Mesendoderm (in vitro differentiated cells): ENCODE measurements around the gene FBXL7.

Source experiments
- DNase-seq: peaks from one replicate; pipeline ENCODE4 v3.0.0; 2013
- H2AK5ac ChIP-seq: 2 replicates; pipeline ENCODE4 v1.6.1; 2013; ENCODE audit warnings: low read length, inconsistent platforms
- H2BK120ac ChIP-seq: 2 replicates; pipeline ENCODE4 v1.6.1; 2013; ENCODE audit warnings: low read depth, mild to moderate bottlenecking, low read length, moderate library complexity, mixed read lengths
- H2BK15ac ChIP-seq: replicated peaks from 2 replicates; pipeline ENCODE4 v1.6.1; 2013; ENCODE audit warnings: low read depth, mild to moderate bottlenecking, moderate library complexity
- H2BK5ac ChIP-seq: 2 replicates; pipeline ENCODE4 v1.6.1; 2013; ENCODE audit warnings: low read length, inconsistent platforms
- H3K18ac ChIP-seq: 2 replicates; pipeline ENCODE4 v1.6.1; 2013; ENCODE audit warnings: mild to moderate bottlenecking, low read length, mixed read lengths
- H3K23ac ChIP-seq: one replicate; pipeline ENCODE4 v1.6.1; 2013; ENCODE audit warnings: low read length
- H3K27ac ChIP-seq: 2 replicates; pipeline ENCODE4 v1.5.1; 2013; ENCODE audit warnings: low read depth, mild to moderate bottlenecking, inconsistent platforms, low read length, moderate library complexity
- H3K27me3 ChIP-seq: 2 replicates; pipeline ENCODE4 v1.6.1; 2013; ENCODE audit warnings: low read length, control low read depth, mild to moderate bottlenecking, inconsistent platforms; ENCODE audit not compliant: insufficient read depth, poor library complexity
- H3K36me3 ChIP-seq: 2 replicates; pipeline ENCODE4 v1.6.1; 2013; ENCODE audit warnings: low read length, inconsistent platforms; ENCODE audit not compliant: control insufficient read depth, insufficient read depth
- H3K4ac ChIP-seq: one replicate; pipeline ENCODE4 v1.6.1; 2013; ENCODE audit warnings: low read depth, mild to moderate bottlenecking, low read length, moderate library complexity
- H3K4me1 ChIP-seq: 2 replicates; pipeline ENCODE4 v1.6.1; 2013; ENCODE audit warnings: low read depth, low read length, inconsistent platforms; ENCODE audit not compliant: control insufficient read depth
- H3K4me2 ChIP-seq: 2 replicates; pipeline ENCODE4 v1.6.1; 2013; ENCODE audit warnings: low read length
- H3K4me3 ChIP-seq: 2 replicates; pipeline ENCODE4 v1.5.1; 2013; ENCODE audit warnings: mild to moderate bottlenecking, low read length
- H3K56ac ChIP-seq: one replicate; pipeline ENCODE4 v1.6.1; 2013; ENCODE audit warnings: low read length
- H3K79me1 ChIP-seq: 2 replicates; pipeline ENCODE4 v1.6.1; 2013; ENCODE audit warnings: low read length, inconsistent platforms
- H3K79me2 ChIP-seq: 2 replicates; pipeline ENCODE4 v1.6.1; 2013; ENCODE audit warnings: mild to moderate bottlenecking, low read length; ENCODE audit not compliant: control insufficient read depth, insufficient read depth
- H3K9ac ChIP-seq: 2 replicates; pipeline ENCODE4 v1.6.1; 2013; ENCODE audit warnings: low read length, inconsistent platforms
- H4K5ac ChIP-seq: one replicate; pipeline ENCODE4 v1.6.1; 2013; ENCODE audit warnings: low read length
- H4K8ac ChIP-seq: one replicate; pipeline ENCODE4 v1.6.1; 2013; ENCODE audit warnings: low read depth, mild to moderate bottlenecking, control low read depth, low read length, moderate library complexity
- WGBS: extraction: QIAGEN DNeasy Blood & Tissue Kit; methylation state at CpG from one replicate; pipeline ENCODE4 v1.1.7; 2013; ENCODE audit warnings: low lambda C conversion rate, missing lambda C conversion rate; ENCODE audit not compliant: insufficient coverage; ENCODE audit errors: extremely low coverage; 5-methylcytosine and 5-hydroxymethylcytosine counted together

Gene FBXL7

DNA sequence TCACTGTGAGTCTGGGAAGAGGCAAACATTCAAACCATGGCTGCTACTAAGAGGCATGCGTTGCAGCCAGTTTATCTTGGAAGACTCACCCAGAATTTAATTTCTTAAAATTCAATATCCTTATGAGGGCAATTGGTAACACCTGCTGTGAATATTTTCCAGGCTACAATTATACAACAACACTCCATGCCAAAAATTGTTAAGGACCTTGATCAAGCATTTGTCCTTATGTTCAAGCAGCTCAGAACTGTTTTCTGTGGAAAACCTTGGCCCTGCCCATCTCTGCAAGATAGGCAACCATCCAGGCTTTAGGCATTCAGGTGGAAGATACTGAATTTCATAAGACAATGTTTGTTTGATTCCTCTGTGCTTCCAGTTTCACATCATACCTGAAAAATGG, 327.8 kb downstream of the FBXL7 start:
- no peak overlapping the region for H3K56ac ChIP-seq
- H2BK120ac ChIP-seq: no peak overlapping the region
- no peak for DNase-seq
- no peaks in the 10 kb centered on the region for H3K27me3 ChIP-seq
- no peak overlapping the region for H3K23ac ChIP-seq
- H4K5ac ChIP-seq: no peak overlapping the region
- no peak overlapping the region for H3K4ac ChIP-seq
- H2BK15ac ChIP-seq: no peak overlapping the region
- no peaks in the 10 kb centered on the region for H3K36me3 ChIP-seq
- H2BK5ac ChIP-seq: no peak overlapping the region
- H3K18ac ChIP-seq: no peak overlapping the region
- no peak overlapping the region for H3K27ac ChIP-seq
- H3K4me3 ChIP-seq: no peak overlapping the region
- peaks cover 1% of the 10 kb centered on the region for H3K79me1 ChIP-seq
- H3K4me2 ChIP-seq: no peak overlapping the region
- no peak overlapping the region for H4K8ac ChIP-seq
- H3K9ac ChIP-seq: no peak overlapping the region
- no peak overlapping the region for H2AK5ac ChIP-seq
- no peaks in the 10 kb centered on the region for H3K4me1 ChIP-seq
- H3K79me2 ChIP-seq: no peaks in the 10 kb centered on the region
- no CpG with 5 or more reads among the region's 1 CpG for WGBS

DNA sequence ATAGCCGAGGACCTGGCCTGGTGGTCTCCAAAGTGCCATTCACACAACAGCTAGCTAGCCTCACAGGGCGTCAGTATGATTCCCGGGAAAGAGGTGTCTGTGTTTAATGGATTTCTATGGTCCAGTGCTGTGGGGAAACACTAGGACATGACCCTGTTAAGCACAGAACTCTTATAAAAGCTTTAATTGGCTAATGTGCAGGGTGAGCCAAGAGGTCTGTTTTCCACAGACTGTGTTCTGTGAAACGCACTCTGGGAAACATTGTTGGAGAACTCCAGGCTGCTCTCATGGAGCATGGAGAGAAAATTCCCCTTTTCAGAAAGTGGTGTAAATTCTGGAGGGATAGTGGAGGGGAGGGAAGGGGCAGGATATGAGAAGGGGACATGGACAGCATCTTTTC, 331.4 kb downstream of the FBXL7 start:
- no peak overlapping the region for H3K4me2 ChIP-seq
- H3K27ac ChIP-seq: no peak overlapping the region
- H3K4me1 ChIP-seq: no peaks in the 10 kb centered on the region
- DNase-seq: no peak
- no peak overlapping the region for H3K9ac ChIP-seq
- H3K18ac ChIP-seq: no peak overlapping the region
- no peak overlapping the region for H3K56ac ChIP-seq
- H3K4me3 ChIP-seq: no peak overlapping the region
- no peak overlapping the region for H2BK15ac ChIP-seq
- no peak overlapping the region for H2AK5ac ChIP-seq
- H3K27me3 ChIP-seq: no peaks in the 10 kb centered on the region
- WGBS: no CpG with 5 or more reads among the region's 4 CpGs
- no peaks in the 10 kb centered on the region for H3K36me3 ChIP-seq
- peaks cover 1% of the 10 kb centered on the region for H3K79me1 ChIP-seq
- no peak overlapping the region for H4K8ac ChIP-seq
- no peak overlapping the region for H3K23ac ChIP-seq
- H2BK5ac ChIP-seq: no peak overlapping the region
- H2BK120ac ChIP-seq: no peak overlapping the region
- H3K79me2 ChIP-seq: no peaks in the 10 kb centered on the region
- H3K4ac ChIP-seq: no peak overlapping the region
- no peak overlapping the region for H4K5ac ChIP-seq

DNA sequence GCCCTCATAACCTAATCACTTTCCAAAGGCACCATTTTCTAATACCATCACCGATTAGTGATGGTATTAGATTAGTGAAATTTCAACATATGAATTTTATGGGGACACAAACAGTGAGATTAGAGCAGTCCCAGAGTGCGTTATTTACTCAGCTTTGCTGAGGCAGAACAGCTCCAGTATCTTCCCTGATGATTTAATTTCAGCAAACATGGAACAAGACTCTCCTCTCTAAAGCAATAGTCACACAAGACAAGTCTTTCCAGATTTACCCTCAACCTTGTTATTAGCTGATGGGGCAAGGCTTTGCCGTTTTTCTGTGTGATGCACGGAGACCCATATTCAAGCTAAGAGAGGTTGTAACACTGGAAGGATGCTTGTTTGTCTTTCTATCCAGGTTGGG, 333.4 kb downstream of the FBXL7 start:
- Histone ChIP-seq H3K23ac (no peak overlapping the region), H3K79me1 (peaks cover 1% of the 10 kb centered on the region), H3K27me3 (no peaks in the 10 kb centered on the region), H3K4me3 (no peak overlapping the region), H2AK5ac (no peak overlapping the region), H3K4ac (no peak overlapping the region), H3K79me2 (no peaks in the 10 kb centered on the region), H2BK120ac (no peak overlapping the region), H4K8ac (no peak overlapping the region), H3K18ac (no peak overlapping the region), H3K27ac (no peak overlapping the region), H2BK5ac (no peak overlapping the region), H3K36me3 (no peaks in the 10 kb centered on the region), H2BK15ac (no peak overlapping the region), H4K5ac (no peak overlapping the region), H3K9ac (no peak overlapping the region), H3K4me1 (no peaks in the 10 kb centered on the region), H3K56ac (no peak overlapping the region), H3K4me2 (no peak overlapping the region)
- DNase-seq: no peak
- WGBS: no CpG with 5 or more reads among the region's 4 CpGs

DNA sequence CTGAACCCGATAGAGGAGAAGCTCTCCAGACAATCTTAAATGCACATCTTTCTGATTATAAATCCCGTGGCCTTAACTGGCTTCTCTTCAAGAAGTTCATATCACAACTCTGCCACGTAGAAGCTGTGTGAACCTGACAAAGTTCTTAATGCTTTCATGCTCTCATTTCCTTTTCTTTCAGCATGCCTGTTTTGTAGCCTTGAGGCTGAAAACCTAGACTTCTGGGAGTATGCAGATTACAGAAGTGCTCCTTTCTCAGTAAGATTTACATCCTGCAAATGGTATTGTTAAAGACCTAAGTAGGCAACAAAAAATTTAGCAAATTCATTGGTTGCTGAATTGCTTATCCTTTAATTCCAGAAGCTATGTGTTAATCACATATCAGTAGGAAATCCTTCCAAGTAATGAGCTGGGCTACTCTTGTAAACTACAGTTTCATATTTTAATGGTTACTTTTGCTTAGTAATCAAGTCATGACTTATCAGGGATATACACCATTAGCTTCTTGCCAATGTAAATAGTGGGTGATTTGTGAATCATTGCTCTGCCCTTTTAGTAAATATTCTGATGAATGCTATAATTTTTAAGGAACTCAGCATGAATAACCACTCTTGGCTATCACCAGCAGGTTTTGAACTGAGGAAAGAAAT, 334.7 kb downstream of the FBXL7 start:
- Histone ChIP-seq H3K4me3 (no peak overlapping the region), H3K79me1 (peaks cover 1% of the 10 kb centered on the region), H3K23ac (no peak overlapping the region), H3K4me2 (no peak overlapping the region), H3K4ac (no peak overlapping the region), H2BK120ac (no peak overlapping the region), H2AK5ac (no peak overlapping the region), H3K27me3 (no peaks in the 10 kb centered on the region), H3K36me3 (no peaks in the 10 kb centered on the region), H3K9ac (no peak overlapping the region), H2BK15ac (no peak overlapping the region), H3K27ac (no peak overlapping the region), H2BK5ac (no peak overlapping the region), H3K18ac (no peak overlapping the region), H4K5ac (no peak overlapping the region), H4K8ac (no peak overlapping the region), H3K56ac (no peak overlapping the region), H3K79me2 (no peaks in the 10 kb centered on the region), H3K4me1 (no peaks in the 10 kb centered on the region)
- DNase-seq: peak; percentile 34
- no CpG with 5 or more reads among the region's 3 CpGs for WGBS

DNA sequence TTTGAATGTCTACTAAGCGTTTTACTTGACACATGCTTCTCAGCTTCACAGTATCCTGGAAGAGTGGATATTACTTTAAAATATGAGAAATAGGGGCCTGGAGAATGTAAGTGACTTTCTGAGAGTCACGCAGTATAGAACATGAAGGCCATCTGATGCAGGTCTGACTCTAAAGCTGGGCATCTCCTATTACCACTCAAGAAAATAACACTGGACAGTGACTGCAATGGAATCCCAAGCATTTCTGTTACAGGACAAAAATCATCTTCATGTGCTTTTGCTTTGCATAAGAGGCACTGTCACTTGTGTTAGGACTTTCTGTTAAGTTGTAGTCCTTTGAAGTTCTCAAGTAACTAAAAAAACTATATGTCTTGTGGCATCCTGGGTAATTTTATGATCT, 335.5 kb downstream of the FBXL7 start:
- Histone ChIP-seq H3K9ac (no peak overlapping the region), H4K8ac (no peak overlapping the region), H3K4me2 (no peak overlapping the region), H3K4ac (no peak overlapping the region), H3K4me3 (no peak overlapping the region), H3K27me3 (no peaks in the 10 kb centered on the region), H2BK15ac (no peak overlapping the region), H3K56ac (no peak overlapping the region), H2BK5ac (no peak overlapping the region), H3K79me2 (no peaks in the 10 kb centered on the region), H3K36me3 (no peaks in the 10 kb centered on the region), H2AK5ac (no peak overlapping the region), H4K5ac (no peak overlapping the region), H3K18ac (no peak overlapping the region), H3K27ac (no peak overlapping the region), H3K4me1 (no peaks in the 10 kb centered on the region), H3K23ac (no peak overlapping the region), H3K79me1 (peaks cover 1% of the 10 kb centered on the region), H2BK120ac (no peak overlapping the region)
- DNase-seq: no peak
- WGBS: no CpG with 5 or more reads among the region's 2 CpGs
